ENCODE results near the gene SPNS3. TPM values are rescaled to one million over a fixed set of nuclear protein-coding genes. Genes with fewer than 3 reads are reported as not detected.

SPNS3 gene
- total RNA-seq, 1 experiment from 2014 or later: not detected

- intact Hi-C loops (cut with micrococcal nuclease; ENCODE audit: unreplicated experiment): no loop called here
- no peak overlapping the region for H3K4me3 Mint-ChIP-seq (ENCODE audit: unreplicated experiment)
- H3K9me3 Mint-ChIP-seq (ENCODE audit: unreplicated experiment): no peaks in the 10 kb centered on the region
- H3K27me3 Mint-ChIP-seq (ENCODE audit: insufficient read depth, unreplicated experiment): no peaks in the 10 kb centered on the region
- H3K4me3 ChIP-seq (ENCODE audit: low read depth, low read length): no peak overlapping the region
- ChIA-PET CTCF (interaction anchor here (0.7 kb wide), 1 partner anchor 11 kb away, joined by 3 read pairs; no protein-coding TSS in a partner anchor), POLR2A (no interaction called here)
- H3K4me1 ChIP-seq: no peaks in the 10 kb centered on the region
- DNase-seq: no peak
- no peaks in the 10 kb centered on the region for H3K27me3 ChIP-seq (replicated peaks; ENCODE audit: control insufficient read depth, insufficient read depth, low read length)
- no peak overlapping the region for H3K27ac Mint-ChIP-seq (ENCODE audit: unreplicated experiment)
- H3K9me3 ChIP-seq: no peaks in the 10 kb centered on the region
- TF ChIP-seq CTCF (IDR thresholded peaks at IDR 0.05; ENCODE audit: insufficient read depth in 1 of 2, low read depth in 1 of 2, low read length in 1 of 2, severe bottlenecking in 1 of 2, unreplicated experiment in 1 of 2): no peak
- BruUV-seq (replicated peaks): no TSS peak
- H3K4me1 Mint-ChIP-seq (ENCODE audit: low read depth, unreplicated experiment): no peaks in the 10 kb centered on the region
- H3K36me3 Mint-ChIP-seq (ENCODE audit: insufficient read depth, unreplicated experiment): no peaks in the 10 kb centered on the region
- H3K36me3 ChIP-seq (ENCODE audit: control insufficient read depth, insufficient read depth, low read length): no peaks in the 10 kb centered on the region
Observed at GRCh38 chr17:4405699-4406098, 28.0 kb upstream of the SPNS3 start.

DNA sequence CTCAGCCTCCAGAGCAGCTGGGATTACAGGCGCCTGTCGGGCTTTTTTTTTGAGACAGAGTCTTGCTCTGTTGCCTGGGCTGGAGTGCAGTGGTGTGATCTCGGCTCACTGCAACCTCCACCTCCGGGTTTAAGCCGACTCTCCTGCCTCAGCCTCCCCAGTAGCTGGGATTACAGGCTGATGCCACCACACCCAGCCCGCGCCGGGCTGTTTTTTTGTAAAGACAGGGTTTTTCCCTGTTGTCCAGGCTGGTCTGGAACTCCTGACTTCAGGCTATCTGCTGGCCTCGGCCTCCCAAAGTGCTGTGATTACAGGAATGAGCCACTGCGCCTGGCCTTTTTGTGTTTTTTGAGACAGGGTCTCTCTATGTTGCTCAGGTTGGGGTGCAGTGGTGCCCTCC, 27.4 kb upstream of the SPNS3 start:
- no peak for TF ChIP-seq CTCF (IDR thresholded peaks at IDR 0.05; ENCODE audit: insufficient read depth in 1 of 2, low read depth in 1 of 2, low read length in 1 of 2, severe bottlenecking in 1 of 2, unreplicated experiment in 1 of 2)
- intact Hi-C loops (cut with micrococcal nuclease; ENCODE audit: unreplicated experiment): no loop called here
- no peak for DNase-seq
- H3K9me3 ChIP-seq: no peaks in the 10 kb centered on the region
- no peak overlapping the region for H3K4me3 ChIP-seq (ENCODE audit: low read depth, low read length)
- H3K36me3 ChIP-seq (ENCODE audit: control insufficient read depth, insufficient read depth, low read length): no peaks in the 10 kb centered on the region
- BruUV-seq (replicated peaks): no TSS peak
- Mint-ChIP-seq H3K4me1 (ENCODE audit: low read depth, unreplicated experiment) (no peaks in the 10 kb centered on the region), H3K36me3 (ENCODE audit: insufficient read depth, unreplicated experiment) (no peaks in the 10 kb centered on the region), H3K4me3 (ENCODE audit: unreplicated experiment) (no peak overlapping the region), H3K9me3 (ENCODE audit: unreplicated experiment) (no peaks in the 10 kb centered on the region), H3K27me3 (ENCODE audit: insufficient read depth, unreplicated experiment) (no peaks in the 10 kb centered on the region), H3K27ac (ENCODE audit: unreplicated experiment) (no peak overlapping the region)
- H3K4me1 ChIP-seq: no peaks in the 10 kb centered on the region
- POLR2A ChIA-PET: no interaction called here
- H3K27me3 ChIP-seq (replicated peaks; ENCODE audit: control insufficient read depth, insufficient read depth, low read length): no peaks in the 10 kb centered on the region
- CTCF ChIA-PET: no interaction called here

DNA sequence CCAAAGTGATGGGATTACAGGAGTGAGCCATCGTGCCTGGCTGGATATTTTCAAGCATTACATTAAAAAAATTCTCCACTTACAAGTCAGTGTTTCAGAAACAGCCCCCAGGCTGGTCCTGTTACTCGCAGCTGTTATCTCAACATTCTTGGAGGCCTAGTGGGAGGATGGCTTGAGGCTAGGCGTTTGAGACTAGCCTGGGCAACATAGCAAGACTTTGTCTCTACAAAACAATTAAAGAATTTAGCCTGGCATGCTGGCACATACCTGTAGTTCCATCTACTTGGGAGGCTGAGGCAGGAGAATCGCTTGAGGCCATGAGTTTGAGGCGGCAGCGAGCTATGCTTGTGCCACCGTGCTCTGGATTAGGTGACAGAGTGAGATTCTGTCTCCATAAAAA, 26.5 kb upstream of the SPNS3 start:
- no peaks in the 10 kb centered on the region for H3K4me1 Mint-ChIP-seq (ENCODE audit: low read depth, unreplicated experiment)
- no TSS peak for BruUV-seq (replicated peaks)
- no peaks in the 10 kb centered on the region for H3K9me3 Mint-ChIP-seq (ENCODE audit: unreplicated experiment)
- H3K27me3 Mint-ChIP-seq (ENCODE audit: insufficient read depth, unreplicated experiment): no peaks in the 10 kb centered on the region
- intact Hi-C loops (cut with micrococcal nuclease; ENCODE audit: unreplicated experiment): no loop called here
- Histone ChIP-seq H3K4me3 (ENCODE audit: low read depth, low read length) (no peak overlapping the region), H3K36me3 (ENCODE audit: control insufficient read depth, insufficient read depth, low read length) (no peaks in the 10 kb centered on the region), H3K9me3 (no peaks in the 10 kb centered on the region), H3K27me3 (replicated peaks; ENCODE audit: control insufficient read depth, insufficient read depth, low read length) (no peaks in the 10 kb centered on the region), H3K4me1 (no peaks in the 10 kb centered on the region)
- DNase-seq: peak in 1 of 2 experiments; percentile 56
- no peak for TF ChIP-seq CTCF (IDR thresholded peaks at IDR 0.05; ENCODE audit: insufficient read depth in 1 of 2, low read depth in 1 of 2, low read length in 1 of 2, severe bottlenecking in 1 of 2, unreplicated experiment in 1 of 2)
- no peaks in the 10 kb centered on the region for H3K36me3 Mint-ChIP-seq (ENCODE audit: insufficient read depth, unreplicated experiment)
- no peak overlapping the region for H3K27ac Mint-ChIP-seq (ENCODE audit: unreplicated experiment)
- ChIA-PET POLR2A (no interaction called here), CTCF (no interaction called here)
- H3K4me3 Mint-ChIP-seq (ENCODE audit: unreplicated experiment): no peak overlapping the region

Data from Caco-2 (cell line).